Transverse colon (tissue), 4 donors: ENCODE data around the gene HPSE2. TPM values are rescaled to one million over a fixed set of nuclear protein-coding genes. Genes with fewer than 3 reads are reported as not detected.

Experiments used
- DNase-seq: peaks from one replicate; pipeline ENCODE4 v3.0.0-alpha.2; 2019
- H3K27ac ChIP-seq, 4 donors: fragments of 200-600 bp; sonication (generic); 2 replicates each; pipeline ENCODE4 v1.5.1; 2016 to 2018; ENCODE audit warnings: inconsistent platforms in 4 of 4
- H3K27me3 ChIP-seq: fragments of 200-600 bp; sonication (generic); 2 replicates; pipeline ENCODE4 v1.5.1; 2017; ENCODE audit warnings: inconsistent platforms
- H3K36me3 ChIP-seq, 4 donors: fragments of 200-600 bp; sonication (generic); 2 replicates each; pipeline ENCODE4 v1.5.1; 2017 to 2019; ENCODE audit warnings: inconsistent platforms in 4 of 4
- H3K4me1 ChIP-seq, 4 donors: fragments of 200-600 bp; sonication (generic); 2 replicates each; pipeline ENCODE4 v1.5.1; 2017 to 2020; ENCODE audit warnings: inconsistent platforms in 4 of 4
- H3K4me3 ChIP-seq, 4 donors: fragments of 200-600 bp; sonication (generic); 1 replicate in 1 of 4; 2 replicates in 3 of 4; pipeline versions ENCODE4 v1.5.1 to v1.6.1; 2017 to 2019; ENCODE audit warnings: inconsistent platforms in 4 of 4
- H3K9me3 ChIP-seq, 2 donors: fragments of 200-600 bp; sonication (generic); 2 replicates each; pipeline ENCODE4 v1.5.1; 2017 to 2019; ENCODE audit warnings: inconsistent platforms in 2 of 2
- EP300 ChIP-seq: sonication (generic); formaldehyde crosslinking; IDR thresholded peaks from one replicate; pipeline ENCODE4 v1.6.1; 2017; ENCODE audit warnings: antibody characterized with exemption, low read depth
- POLR2A ChIP-seq: fragments of 450-650 bp; IDR thresholded peaks from one replicate; pipeline ENCODE4 v1.6.1; 2016; ENCODE audit warnings: antibody characterized with exemption, mild to moderate bottlenecking, moderate library complexity
- POLR2AphosphoS5 ChIP-seq, 3 donors: sonication (generic); formaldehyde crosslinking; IDR thresholded peaks; one replicate each; pipeline ENCODE4 v1.6.1; 2016; ENCODE audit warnings: antibody characterized with exemption in 3 of 3
- WGBS, 2 donors: methylation state at CpG; one replicate each; pipeline ENCODE4 v1.1.5; 2018; ENCODE audit warnings: low coverage in 1 of 2; 5-methylcytosine and 5-hydroxymethylcytosine counted together
- in situ Hi-C, 4 donors: fragments of 200-750 bp; cut with MboI; loops; one replicate each; pipeline versions ENCODE4 v1.15.0 to v1.15.1; 2017; ENCODE audit warnings: low sequenced_read_pairs in 3 of 4, low pct_ligation_motif_present in 1 of 4, low pct_unique_long_range_greater_than_20kb in 1 of 4
- intact Hi-C: fragments of 100-400 bp; cut with DNase I; formaldehyde crosslinking; loops from one replicate; pipeline ENCODE4 v1.15.1; 2023; ENCODE audit warnings: low total_unique reads
- total RNA-seq, 4 donors: library from RNA; depleted of rRNA; stranded (reverse); fragments of >200 nt; gene quantifications; one replicate each; pipeline ENCODE4 v1.1.0, GENCODE V29; 2016
- TF ChIP-seq, protein P1 (sequence below), 5 experiments: fragments of 200-600 bp in 3 of 5; fragments of 450-650 bp in 2 of 5; sonication (generic) in 3 of 5; IDR thresholded peaks; 1 replicate in 2 of 5; 2 replicates in 3 of 5; pipeline ENCODE4 v1.5.1; 2016 to 2017; ENCODE audit warnings: antibody characterized with exemption in 5 of 5, inconsistent platforms in 3 of 5, mild to moderate bottlenecking in 2 of 5, moderate library complexity in 1 of 5

The HPSE2 gene
- total RNA-seq, 4 donors from 2014 or later = 2.2 to 3.0 TPM; not detected in 2

DNA sequence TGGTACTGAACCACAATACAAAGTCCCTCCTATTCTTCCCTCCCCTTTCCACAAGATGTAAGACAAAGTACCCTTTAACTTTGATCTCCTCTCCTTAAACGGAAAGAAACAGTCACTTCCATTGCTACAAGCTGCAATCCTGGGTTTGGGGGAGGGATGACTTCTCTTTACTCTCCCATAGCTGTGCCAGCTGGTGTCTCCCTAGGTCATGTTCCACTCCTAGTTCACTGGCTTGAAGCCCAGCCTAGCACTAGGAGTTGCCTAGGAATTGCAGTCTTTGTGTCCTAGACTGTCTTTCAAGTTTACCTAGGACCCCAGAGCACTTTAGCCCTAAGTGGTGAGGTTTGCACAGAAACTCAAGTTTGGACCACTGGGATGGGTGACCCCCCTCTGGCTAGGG is 311.1 kb downstream of the HPSE2 start:
- H3K27ac ChIP-seq = no peak overlapping the region
- no peaks in the 10 kb centered on the region for H3K4me1 ChIP-seq
- H3K4me3 ChIP-seq = no peak overlapping the region
- H3K27me3 ChIP-seq = no peaks in the 10 kb centered on the region
- WGBS, 2 donors = 60% methylated on average over 1 of the region's 1 CpG; no CpG with 5 or more reads in 1 of the 2 donors
- H3K9me3 ChIP-seq = no peaks in the 10 kb centered on the region
- H3K36me3 ChIP-seq = no peaks in the 10 kb centered on the region
- TF ChIP-seq, protein P1, sequence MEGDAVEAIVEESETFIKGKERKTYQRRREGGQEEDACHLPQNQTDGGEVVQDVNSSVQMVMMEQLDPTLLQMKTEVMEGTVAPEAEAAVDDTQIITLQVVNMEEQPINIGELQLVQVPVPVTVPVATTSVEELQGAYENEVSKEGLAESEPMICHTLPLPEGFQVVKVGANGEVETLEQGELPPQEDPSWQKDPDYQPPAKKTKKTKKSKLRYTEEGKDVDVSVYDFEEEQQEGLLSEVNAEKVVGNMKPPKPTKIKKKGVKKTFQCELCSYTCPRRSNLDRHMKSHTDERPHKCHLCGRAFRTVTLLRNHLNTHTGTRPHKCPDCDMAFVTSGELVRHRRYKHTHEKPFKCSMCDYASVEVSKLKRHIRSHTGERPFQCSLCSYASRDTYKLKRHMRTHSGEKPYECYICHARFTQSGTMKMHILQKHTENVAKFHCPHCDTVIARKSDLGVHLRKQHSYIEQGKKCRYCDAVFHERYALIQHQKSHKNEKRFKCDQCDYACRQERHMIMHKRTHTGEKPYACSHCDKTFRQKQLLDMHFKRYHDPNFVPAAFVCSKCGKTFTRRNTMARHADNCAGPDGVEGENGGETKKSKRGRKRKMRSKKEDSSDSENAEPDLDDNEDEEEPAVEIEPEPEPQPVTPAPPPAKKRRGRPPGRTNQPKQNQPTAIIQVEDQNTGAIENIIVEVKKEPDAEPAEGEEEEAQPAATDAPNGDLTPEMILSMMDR (IDR thresholded peaks at IDR 0.05) = no peak
- TF ChIP-seq EP300 (no peak), POLR2AphosphoS5 (IDR thresholded peaks at IDR 0.05) (no peak), POLR2A (no peak)
- in situ Hi-C loops = no loop called here
- intact Hi-C loops = no loop called here
- no peak for DNase-seq

DNA sequence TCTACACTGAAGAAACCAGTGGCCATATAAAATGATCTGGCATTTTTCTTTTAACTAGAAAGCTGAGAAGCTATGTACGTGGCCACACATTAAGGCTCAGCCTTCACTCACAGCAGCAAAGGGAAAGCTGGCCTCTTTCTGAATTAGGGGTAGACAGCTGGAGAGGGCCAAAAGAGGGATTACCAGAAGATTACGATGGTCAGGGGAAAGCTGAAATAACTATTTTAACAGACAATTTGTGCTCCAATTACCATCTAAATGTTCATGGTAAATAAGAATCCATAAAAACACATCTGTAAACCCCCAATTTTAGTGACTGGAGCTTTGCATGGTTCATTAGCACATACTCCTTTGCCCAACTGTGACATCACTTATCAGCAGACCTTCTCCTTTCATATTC is 314.3 kb downstream of the HPSE2 start:
- TF ChIP-seq, protein P1 (IDR thresholded peaks at IDR 0.05) = no peak
- TF ChIP-seq EP300 (no peak), POLR2AphosphoS5 (IDR thresholded peaks at IDR 0.05) (no peak), POLR2A (no peak)
- peak overlapping the region in 3 of 4 donors; percentile 15 to 31 (median 17) for H3K27ac ChIP-seq
- no peaks in the 10 kb centered on the region for H3K4me1 ChIP-seq
- WGBS, 2 donors = 25 to 54% methylated on average over 1 to 2 of the region's 2 CpGs
- in situ Hi-C loops (no loop called here), intact Hi-C loops (no loop called here)
- no peak for DNase-seq
- no peaks in the 10 kb centered on the region for H3K9me3 ChIP-seq
- H3K27me3 ChIP-seq = no peaks in the 10 kb centered on the region
- H3K4me3 ChIP-seq = no peak overlapping the region
- no peaks in the 10 kb centered on the region for H3K36me3 ChIP-seq

DNA sequence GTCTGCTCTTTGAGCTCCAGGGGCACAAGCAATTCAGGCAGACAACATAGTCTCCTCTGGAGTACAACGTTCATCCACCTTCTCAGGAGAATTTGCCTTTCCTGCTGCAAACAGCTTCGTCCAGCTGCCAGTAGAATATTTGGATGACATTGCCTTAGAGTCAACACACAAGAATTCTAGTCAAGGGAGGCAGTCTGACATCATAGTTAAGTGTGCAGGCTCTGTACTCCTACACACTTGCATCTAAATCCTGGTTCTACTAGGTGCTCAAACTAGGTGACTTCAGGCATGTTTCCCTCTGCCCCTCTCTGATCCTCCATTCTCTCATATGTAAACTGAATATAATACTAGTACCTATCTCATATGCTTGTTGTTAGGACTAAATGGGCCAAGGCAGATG is 314.8 kb downstream of the HPSE2 start:
- H3K4me1 ChIP-seq = peaks cover 0 to 3% (median 0%) of the 10 kb centered on the region in 4 donors
- no peaks in the 10 kb centered on the region for H3K27me3 ChIP-seq
- intact Hi-C loops (no loop called here), in situ Hi-C loops (no loop called here)
- no peaks in the 10 kb centered on the region for H3K36me3 ChIP-seq
- 20 to 30% methylated on average over 1 to 2 of the region's 2 CpGs for WGBS, 2 donors
- no peak for DNase-seq
- no peaks in the 10 kb centered on the region for H3K9me3 ChIP-seq
- H3K27ac ChIP-seq = peak overlapping the region; percentile 5 to 31 (median 16)
- H3K4me3 ChIP-seq = no peak overlapping the region
- TF ChIP-seq POLR2AphosphoS5 (IDR thresholded peaks at IDR 0.05) (no peak), POLR2A (no peak), EP300 (no peak)

DNA sequence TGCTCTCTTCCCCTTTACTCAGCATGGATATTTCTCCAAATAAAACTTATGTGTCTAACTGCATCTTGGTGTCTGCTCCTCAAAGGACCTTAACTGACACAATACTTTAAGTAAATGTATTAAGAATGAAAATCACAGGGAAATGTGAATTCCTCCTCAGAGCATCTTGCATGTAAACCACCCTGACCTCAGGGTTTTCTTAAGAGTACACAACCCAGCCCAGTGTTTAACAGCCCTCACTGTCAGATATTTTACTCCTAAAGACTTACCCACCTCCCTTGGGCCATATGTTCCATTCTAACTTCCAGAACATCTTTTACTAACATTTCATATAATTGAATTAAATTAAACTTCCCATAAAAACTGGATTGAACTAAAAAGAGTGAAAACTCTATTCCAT is 315.3 kb downstream of the HPSE2 start:
- no peak for DNase-seq
- TF ChIP-seq POLR2AphosphoS5 (IDR thresholded peaks at IDR 0.05) = no peak
- TF ChIP-seq POLR2A = no peak
- TF ChIP-seq, protein P1 (IDR thresholded peaks at IDR 0.05) = no peak
- no peak for TF ChIP-seq EP300
- Histone ChIP-seq H3K36me3 (no peaks in the 10 kb centered on the region), H3K27me3 (no peaks in the 10 kb centered on the region), H3K27ac (peak overlapping the region in 1 of 4 donors; percentile 5), H3K4me1 (peaks cover 0 to 5% (median 0%) of the 10 kb centered on the region in 4 donors), H3K9me3 (no peaks in the 10 kb centered on the region), H3K4me3 (no peak overlapping the region)
- in situ Hi-C loops = no loop called here
- intact Hi-C loops = no loop called here

DNA sequence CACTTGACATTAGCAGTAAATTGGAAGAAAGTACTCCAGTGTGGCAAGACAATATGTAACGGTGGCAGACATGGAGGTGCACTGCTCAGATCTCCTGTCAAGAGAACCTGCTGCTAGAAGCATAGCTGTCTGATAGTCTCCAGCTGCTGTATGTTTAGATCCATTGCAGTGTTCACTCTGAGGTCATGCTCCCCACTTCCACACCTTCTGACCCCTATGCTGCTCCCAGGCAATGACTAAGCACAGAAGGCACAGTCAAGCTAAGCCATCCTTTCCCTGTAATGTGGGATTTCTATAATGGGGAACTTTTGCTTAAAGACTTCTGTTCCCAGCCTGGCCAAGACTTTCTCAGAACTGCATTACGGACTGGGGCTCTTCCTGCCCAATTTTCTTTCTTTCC is 315.8 kb downstream of the HPSE2 start:
- Histone ChIP-seq H3K27me3 (no peaks in the 10 kb centered on the region), H3K4me3 (no peak overlapping the region), H3K27ac (peak overlapping the region in 1 of 4 donors; percentile 5), H3K9me3 (no peaks in the 10 kb centered on the region), H3K36me3 (no peaks in the 10 kb centered on the region), H3K4me1 (peaks cover 0 to 5% (median 0%) of the 10 kb centered on the region in 4 donors)
- no peak for TF ChIP-seq POLR2A
- TF ChIP-seq, protein P1 (IDR thresholded peaks at IDR 0.05) = no peak
- no peak for TF ChIP-seq EP300
- no peak for TF ChIP-seq POLR2AphosphoS5 (IDR thresholded peaks at IDR 0.05)
- in situ Hi-C loops = no loop called here
- WGBS, 2 donors = 56 to 72% methylated on average over 1 to 2 of the region's 2 CpGs
- intact Hi-C loops = no loop called here
- no peak for DNase-seq
